Dedifferentiated amniotic fluid mesenchymal stem cell (primary cell): ENCODE data around the gene CRYGN.

ENCODE experiments used
- DNase-seq: peaks from one replicate; pipeline ENCODE4 v3.0.0-alpha.2; 2016; ENCODE audit errors: extremely low spot score

CRYGN gene

DNA sequence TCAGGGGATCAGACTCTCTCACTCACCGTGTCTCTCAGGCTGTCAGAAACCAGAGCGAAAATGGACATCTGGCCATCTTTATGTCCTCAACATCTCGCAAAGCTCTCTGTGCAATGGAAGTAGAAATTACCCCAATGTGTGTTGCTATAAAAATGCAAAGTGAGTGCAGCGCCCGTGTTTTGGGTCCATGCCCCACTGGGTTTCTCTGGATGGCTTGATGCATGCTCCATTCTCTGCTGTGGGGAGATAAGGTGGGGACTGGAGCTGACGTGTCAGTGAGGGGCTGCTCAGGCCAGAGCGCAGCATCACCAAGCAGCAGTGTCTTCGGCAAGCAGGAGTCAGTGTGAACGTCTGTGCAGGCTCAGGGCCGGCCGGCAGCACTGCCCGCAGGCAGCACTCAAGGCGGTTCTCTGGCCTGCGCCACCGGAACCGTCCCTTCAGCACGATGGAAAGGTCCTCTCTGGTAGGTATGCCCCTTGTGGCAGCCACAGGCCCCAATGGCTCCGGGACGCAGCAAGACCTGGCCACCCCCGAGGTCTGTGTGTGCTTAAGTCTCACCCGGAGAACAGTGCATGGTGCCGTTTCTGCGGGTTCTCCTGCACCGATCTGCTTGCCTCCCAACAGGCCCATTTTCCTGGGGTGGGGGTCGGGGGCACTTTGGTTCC, 60.3 kb downstream of the CRYGN start:
- DNase-seq = no peak

DNA sequence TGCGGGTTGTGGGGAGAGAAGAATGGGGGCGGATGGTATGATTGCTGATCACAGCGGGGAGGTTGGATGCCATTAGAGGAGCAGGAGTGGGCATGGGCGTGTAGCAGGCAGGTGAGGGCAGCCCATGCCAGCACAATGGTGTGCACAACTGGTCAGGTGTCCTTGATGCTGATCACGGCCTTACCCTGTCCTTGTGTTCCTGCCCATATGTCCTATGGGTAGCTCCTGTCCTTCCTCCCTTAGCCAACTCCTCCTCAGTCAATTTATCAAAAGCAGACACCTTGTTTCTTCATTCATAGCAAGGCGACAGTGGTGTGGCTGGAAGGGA, 60.8 kb downstream of the CRYGN start:
- DNase-seq = no peak
